ENCODE results near the gene KIR2DL4.
"Not testable (repeated sequence)": the region's sequence is repeated elsewhere in the genome, so short reads cannot be mapped to it uniquely, and the experiment has no call there.

- TF ChIP-seq EZH2, EZH2phosphoT487 (IDR thresholded peaks at IDR 0.05): not testable (repeated sequence)
- TF ChIP-seq, protein P1, sequence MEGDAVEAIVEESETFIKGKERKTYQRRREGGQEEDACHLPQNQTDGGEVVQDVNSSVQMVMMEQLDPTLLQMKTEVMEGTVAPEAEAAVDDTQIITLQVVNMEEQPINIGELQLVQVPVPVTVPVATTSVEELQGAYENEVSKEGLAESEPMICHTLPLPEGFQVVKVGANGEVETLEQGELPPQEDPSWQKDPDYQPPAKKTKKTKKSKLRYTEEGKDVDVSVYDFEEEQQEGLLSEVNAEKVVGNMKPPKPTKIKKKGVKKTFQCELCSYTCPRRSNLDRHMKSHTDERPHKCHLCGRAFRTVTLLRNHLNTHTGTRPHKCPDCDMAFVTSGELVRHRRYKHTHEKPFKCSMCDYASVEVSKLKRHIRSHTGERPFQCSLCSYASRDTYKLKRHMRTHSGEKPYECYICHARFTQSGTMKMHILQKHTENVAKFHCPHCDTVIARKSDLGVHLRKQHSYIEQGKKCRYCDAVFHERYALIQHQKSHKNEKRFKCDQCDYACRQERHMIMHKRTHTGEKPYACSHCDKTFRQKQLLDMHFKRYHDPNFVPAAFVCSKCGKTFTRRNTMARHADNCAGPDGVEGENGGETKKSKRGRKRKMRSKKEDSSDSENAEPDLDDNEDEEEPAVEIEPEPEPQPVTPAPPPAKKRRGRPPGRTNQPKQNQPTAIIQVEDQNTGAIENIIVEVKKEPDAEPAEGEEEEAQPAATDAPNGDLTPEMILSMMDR (IDR thresholded peaks at IDR 0.05): not testable (repeated sequence)
Measured at GRCh38 chr19:54843171-54843570, 39.8 kb downstream of the KIR2DL4 start.
